RKO (cell line): ENCODE measurements around the gene CRADD.

ENCODE experiments used
- DNase-seq: peaks from one replicate; pipeline ENCODE4 v3.0.0-alpha.2; 2016; ENCODE audit warnings: low spot score

The CRADD gene

DNA sequence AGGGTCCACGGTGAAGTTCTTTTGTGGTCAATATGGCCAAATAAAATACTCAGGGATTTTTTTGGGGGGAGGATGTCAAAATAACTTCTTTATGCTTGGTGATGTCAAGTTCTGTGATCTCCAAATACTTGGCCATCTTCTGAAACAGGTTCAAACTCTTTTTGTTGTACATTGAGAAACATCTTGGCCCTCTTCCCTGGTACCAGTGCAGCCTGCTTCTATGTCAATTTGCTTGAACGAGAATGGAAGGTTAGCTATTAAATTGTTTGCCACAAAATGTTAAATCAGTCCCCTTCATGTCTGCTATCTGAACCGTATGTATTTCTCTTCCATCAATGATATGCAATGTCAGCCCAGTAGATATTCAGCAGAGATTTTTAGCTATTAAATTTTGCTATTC lies 6.1 kb upstream of the CRADD start:
- no peak for DNase-seq

GRCh38 chr12:93673084-93673483 lies 4.1 kb upstream of the CRADD start:
- DNase-seq, result no peak

DNA sequence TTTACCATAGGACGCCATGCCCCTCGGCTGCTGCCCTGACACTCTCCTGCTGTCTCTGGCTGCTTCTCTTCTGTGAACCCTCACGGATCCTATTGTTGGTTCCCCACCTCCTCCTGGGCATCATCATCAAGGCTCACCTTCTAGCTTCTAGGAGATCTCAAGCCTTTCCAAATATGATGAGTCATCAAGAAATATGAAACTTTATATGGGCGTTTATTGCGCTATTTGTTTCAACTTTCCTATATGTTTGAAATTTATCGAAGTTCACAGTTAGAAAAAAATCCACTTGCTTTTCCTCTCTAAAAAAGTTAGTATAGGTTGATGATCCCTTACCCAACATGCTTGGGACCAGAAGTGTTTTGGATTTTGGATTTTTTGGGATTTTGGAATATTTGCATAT lies 2.8 kb upstream of the CRADD start:
- DNase-seq, result no peak

- no peak for DNase-seq
Observed at GRCh38 chr12:93676408-93677194, 574 bp upstream of the CRADD start.

GRCh38 chr12:93678779-93679178 lies 1.6 kb downstream of the CRADD start:
- no peak for DNase-seq

- no peak for DNase-seq
Observed at GRCh38 chr12:93679308-93679925, 2.2 kb downstream of the CRADD start.

- DNase-seq, result no peak
Observed at GRCh38 chr12:93680006-93680405, 2.8 kb downstream of the CRADD start.

GRCh38 chr12:93682846-93683261 lies 5.7 kb downstream of the CRADD start:
- no peak for DNase-seq

DNA sequence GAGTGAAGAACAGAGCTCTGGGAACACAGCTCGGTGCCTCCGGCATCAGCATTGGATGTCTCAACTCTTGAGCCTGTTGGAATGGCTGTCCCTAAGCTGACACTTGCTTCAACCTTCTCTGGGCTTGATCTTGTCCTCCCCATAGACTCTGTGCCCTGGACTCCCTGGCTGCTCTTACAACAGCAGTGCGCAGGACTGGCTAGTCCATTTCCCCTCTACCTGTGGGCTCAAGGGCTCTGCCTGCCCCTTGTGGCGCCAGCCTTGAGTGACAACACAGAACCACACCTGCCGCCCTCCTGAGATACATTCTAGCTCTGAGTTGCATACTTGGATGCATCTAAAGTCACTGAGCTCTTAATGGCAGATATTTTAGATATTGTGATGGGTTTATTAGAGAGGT lies 6.2 kb downstream of the CRADD start:
- no peak for DNase-seq

GRCh38 chr12:93684716-93685115 lies 7.5 kb downstream of the CRADD start:
- no peak for DNase-seq

DNA sequence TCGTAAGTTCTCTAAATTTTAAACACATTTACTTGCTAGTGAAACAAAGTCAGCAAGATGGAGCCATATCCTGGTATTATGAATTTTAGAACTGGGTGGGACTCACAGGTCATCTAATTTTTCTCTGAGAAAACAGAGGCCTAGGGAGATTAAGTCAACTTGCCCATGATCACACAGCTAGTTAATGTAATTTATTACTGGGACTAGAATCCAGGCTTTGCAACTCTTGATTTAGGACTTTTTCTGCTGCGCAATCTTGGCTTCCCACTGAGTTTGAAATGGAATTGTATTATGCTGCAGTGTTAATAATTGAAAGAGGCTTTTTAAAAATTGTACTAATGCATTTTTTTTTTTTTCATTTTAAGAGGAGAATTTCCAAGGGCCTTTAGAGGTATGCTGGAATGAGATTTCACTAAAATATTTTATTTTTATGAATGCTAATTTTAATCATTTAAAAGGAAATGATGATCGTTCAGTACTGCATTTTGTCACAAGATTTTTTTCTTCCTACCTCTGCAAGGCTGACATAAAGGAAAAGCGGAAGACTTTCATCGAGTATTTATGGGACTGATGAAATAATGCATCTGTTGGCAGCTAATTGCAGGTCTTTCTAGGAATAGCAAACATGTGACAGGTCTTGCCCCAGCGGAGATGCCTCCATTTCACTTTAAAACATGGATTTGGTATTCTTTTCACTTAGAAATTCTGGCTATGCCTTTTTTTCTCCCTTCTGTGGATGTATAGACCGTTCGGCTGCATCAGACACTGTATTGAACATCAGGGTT lies 9.6 kb downstream of the CRADD start:
- no peak for DNase-seq

DNA sequence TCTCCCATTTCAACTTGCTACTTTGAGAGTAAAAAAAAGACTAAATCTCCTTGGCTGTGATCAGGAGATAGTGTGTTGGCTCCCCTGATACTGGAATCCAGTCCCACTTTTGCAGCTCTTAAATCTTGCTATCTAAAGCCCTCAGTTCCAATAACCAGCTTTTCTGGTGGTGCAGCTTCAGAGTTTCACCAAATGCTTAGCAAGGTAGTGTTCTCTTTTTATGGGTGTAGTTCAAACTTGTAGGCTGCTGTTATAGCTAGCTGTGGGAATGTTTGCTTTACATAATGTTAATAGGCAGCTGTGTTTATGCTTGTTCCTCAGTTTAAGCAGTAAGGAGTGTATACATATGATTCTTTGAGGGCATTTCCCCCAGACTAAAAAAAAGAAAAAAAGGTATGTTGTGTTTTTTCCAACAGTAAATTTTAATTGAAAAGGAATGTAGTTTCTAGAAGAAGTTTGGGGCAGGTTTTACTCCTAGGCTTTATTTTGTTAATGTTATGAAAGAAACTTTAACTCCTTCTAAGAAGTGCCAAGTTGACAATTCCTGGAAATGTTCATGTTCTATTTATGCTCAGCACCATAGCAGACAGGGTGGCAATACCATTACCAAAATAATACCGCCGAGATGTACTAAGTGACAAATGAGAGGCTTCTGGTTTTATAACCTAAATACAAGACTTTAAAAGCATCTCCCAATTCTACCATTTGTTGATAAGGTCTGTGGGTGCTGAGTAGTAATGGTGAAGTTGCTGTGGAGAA lies 12.1 kb downstream of the CRADD start:
- no peak for DNase-seq

DNA sequence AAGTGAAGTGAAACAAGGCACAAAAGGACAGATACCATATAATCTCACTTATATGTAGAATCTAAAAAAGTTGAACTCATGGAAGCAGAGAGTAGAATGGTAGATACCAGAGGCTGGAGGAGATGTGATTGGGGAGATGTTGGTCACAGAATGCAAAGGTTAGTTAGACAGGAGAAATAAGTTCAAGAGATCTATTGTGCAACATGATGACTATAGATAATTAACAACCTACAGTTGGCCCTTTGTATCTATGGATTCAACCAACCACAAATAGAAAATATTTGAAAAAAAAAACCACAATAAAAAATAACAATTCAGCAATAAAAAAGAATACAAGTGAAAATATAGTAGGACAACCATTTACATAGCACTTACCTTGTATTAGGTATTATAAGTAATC lies 19.3 kb downstream of the CRADD start:
- no peak for DNase-seq

DNA sequence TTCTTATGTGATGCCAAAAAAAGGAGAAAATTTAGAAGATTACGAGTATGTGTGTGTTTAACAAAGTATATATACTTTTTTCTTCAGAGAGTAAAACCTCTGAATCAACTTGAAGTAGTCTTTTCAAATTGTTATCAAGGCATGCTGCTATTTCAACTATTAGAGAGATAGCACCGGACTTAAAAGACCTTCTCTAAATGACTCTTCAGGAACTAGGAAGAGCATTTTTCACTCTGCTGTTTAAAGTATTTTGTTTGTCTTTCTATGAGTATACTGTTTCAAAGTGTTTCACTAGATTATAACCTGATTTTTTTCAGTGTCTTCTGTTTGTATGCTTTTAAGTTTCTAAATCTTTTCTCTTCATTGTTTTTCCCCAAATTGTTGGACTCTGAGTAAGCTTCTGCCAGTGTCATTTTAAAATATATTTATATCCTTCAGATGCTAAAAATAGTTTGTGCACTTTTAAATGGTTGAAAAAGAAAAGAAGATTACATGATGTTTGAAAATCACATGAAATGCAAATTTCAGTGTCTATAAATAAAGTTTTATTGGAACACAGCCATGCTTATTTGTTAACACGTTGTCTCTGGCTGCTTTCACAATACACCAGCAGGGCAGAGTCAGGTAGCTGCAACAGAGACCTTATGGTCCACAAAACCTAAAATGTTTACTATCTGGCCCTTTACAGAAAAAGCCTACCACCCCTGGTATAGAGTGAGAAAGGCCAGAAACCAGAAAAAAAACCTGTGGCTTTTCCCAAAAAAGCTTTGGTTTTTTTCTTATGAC lies 21.3 kb downstream of the CRADD start:
- DNase-seq, result no peak

DNA sequence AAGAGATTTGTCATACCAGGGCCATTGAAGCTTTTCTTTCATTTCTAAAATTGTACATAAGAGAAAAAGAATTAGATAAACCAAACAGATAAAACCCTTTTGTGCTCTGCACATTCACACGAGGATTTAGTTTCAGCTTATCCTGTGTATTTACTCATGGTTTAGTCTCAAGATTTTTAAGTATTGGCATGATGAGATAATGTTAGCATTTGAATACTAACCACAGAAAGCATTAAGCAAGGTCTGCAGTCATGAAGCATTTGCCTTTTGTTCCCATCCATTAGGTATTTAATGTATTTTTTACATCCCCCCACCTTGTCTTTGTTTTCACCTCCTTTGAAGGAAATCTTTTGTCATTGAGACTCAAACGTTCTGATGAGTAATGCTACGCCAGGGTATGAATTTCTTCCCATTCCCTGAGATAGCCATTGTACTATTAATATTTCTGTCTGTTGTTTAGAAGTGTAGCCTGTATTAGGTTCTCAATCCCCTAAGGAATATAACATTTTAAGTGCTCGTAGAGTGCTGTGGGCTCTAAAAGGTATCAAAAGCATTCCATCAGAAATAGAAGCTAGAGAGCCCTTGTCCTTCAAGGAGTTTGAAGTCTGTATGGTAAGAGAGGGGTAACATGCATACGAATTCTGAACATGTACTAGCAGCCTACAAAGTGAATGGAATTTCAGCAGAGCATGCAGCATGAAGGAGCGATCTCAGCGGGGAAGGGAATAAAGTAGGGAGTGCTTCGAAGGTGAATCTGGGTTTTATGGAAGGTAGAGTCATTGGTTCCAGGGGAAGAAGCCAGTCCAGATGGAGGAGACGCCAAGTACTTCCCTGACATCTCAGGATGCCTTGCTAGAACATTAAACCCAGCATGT lies 22.3 kb downstream of the CRADD start:
- no peak for DNase-seq

GRCh38 chr12:93702707-93703315 lies 25.6 kb downstream of the CRADD start:
- no peak for DNase-seq

- no peak for DNase-seq
Observed at GRCh38 chr12:93704122-93704521, 26.9 kb downstream of the CRADD start.

GRCh38 chr12:93704625-93705024 lies 27.4 kb downstream of the CRADD start:
- no peak for DNase-seq

GRCh38 chr12:93705237-93705636 lies 28.1 kb downstream of the CRADD start:
- DNase-seq, result no peak

DNA sequence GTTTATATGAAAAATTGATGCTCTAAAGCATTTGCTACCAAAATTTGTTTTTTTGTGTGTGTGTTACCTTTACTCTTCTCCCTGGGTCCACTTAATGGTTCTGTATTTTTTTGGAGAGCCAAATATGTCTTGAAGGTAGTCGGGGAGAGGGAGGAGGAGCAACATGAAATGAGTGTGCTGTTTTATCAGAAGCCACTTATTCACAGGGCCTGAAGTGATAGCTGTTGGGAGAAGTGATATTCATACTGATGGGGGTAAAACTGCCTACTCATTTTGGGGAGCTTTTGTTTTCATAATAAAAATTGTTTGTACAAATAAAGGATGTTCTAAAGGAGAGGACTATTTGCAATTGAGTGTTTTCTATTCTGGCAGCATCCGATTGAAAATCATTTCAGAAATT lies 29.2 kb downstream of the CRADD start:
- DNase-seq, result no peak
